ENCODE data around the gene IL18RAP.

IL18RAP gene

DNA sequence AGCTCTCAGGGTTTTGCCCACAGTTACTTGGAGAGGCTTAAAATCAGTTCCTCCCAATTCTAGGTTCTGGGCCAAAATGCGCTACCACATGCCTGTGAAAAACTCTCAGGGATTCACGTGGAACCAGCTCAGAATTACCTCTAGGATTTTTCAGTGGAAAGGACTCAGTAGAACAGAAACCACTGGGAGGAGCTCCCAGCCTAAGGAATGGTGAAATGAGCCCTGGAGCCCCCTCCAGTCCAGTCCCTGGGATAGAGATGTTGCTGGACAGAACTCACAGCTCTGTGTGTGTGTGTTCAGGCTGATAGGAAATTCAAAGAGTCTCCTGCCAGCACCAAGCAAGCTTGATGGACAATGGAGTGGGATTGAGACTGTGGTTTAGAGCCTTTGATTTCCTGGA is 29.0 kb downstream of the IL18RAP start:
- Histone ChIP-seq H4K20me1 (no peaks in the 10 kb centered on the region), H3K27me3 (no peaks in the 10 kb centered on the region), H3K4me2 (no peak overlapping the region), H3K4me1 (peaks cover 20% of the 10 kb centered on the region), H3K9me3 (peaks cover 4% of the 10 kb centered on the region; the same call in 1 of the 2 replicates), H3K9ac (no peak overlapping the region), H3K36me3 (no peaks in the 10 kb centered on the region), H3K27ac (no peak overlapping the region), H3K4me3 (no peak overlapping the region)
- TF ChIP-seq Cebpa-rat (IDR thresholded peaks at IDR 0.05) = no peak

DNA sequence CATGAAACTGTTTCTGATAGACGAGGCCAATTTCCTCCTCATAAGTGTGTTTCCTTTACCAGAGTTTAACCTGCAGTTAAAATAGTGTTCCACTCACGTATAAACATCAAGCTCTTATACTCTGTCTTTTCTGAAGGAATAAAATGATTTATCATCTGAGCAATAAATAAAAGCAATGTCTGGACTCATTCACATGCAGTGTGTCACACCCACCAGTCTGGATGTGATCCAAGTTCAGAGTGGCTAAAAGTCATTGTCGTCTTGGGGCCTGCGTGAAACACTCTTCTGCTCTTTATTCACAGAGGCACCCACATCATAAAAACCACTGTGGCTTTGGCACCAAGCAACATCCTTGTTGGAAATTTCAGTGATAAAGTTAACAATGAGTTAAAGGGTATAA is 30.5 kb downstream of the IL18RAP start:
- H3K9ac ChIP-seq = no peak overlapping the region
- H4K20me1 ChIP-seq = no peaks in the 10 kb centered on the region
- peaks cover 20% of the 10 kb centered on the region for H3K4me1 ChIP-seq
- no peak overlapping the region for H3K4me2 ChIP-seq
- no peak overlapping the region for H3K4me3 ChIP-seq
- no peaks in the 10 kb centered on the region for H3K36me3 ChIP-seq
- H3K9me3 ChIP-seq = peaks cover 4% of the 10 kb centered on the region; the same call in 1 of the 2 replicates
- H3K27me3 ChIP-seq = no peaks in the 10 kb centered on the region
- no peak for TF ChIP-seq Cebpa-rat (IDR thresholded peaks at IDR 0.05)
- no peak overlapping the region for H3K27ac ChIP-seq

DNA sequence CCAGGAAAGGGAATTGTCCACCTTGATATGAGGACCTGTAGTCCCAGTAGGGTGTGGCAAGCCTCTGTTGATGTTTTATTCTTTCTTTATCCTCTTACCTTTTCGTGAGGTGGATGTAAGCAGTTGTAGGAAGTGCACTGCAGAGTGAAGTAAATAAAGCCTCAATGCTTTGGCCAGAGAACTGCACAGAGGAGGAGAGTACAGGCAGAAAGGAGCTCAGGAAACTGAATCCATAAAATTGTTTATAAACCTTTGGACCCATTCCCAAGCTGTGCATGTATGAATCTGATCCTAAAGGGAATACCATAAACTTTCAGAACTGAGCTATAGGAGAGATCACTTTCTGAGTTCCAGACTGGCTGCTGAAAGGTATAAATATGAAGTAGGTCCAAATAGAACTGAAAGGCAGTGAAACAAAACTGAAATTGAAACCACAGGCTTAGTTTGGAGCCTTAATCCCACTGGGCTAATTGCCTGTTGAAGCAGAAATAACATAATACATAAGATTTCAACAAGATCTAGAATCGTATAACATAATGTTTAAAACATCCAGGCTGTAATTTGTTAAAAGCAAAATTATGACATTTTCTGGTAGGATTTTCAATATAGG is 32.2 kb downstream of the IL18RAP start:
- Histone ChIP-seq H3K4me3 (no peak overlapping the region), H3K4me2 (peak overlapping the region; percentile 39), H3K9ac (no peak overlapping the region)

DNA sequence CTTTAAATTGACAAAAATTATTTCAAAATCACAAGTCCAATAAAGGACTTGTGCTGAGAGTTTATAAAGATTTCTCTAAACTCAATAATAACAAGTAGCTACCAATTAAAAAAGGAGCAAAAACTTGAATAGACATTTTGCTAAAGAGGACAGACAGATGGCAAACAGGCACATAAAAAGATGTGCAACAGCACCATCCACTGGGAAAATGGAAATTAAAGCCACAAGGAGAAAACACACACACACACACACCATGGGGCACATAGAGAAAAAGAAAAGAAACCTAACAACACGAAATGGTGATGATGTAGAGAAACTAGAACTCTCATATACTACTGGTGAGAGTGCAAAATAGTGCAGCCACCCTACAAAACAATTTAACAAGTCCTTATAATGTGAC is 37.5 kb downstream of the IL18RAP start:
- no peak overlapping the region for H3K27ac ChIP-seq

More for the DNA sequence above, 32.2 kb downstream of the IL18RAP start:
- no peak for TF ChIP-seq Cebpa-rat (IDR thresholded peaks at IDR 0.05)
- Histone ChIP-seq H3K27ac (no peak overlapping the region), H3K9me3 (peaks cover 4% of the 10 kb centered on the region; the same call in 1 of the 2 replicates), H3K36me3 (no peaks in the 10 kb centered on the region), H3K27me3 (no peaks in the 10 kb centered on the region), H4K20me1 (no peaks in the 10 kb centered on the region), H3K4me1 (peaks cover 20% of the 10 kb centered on the region)

DNA sequence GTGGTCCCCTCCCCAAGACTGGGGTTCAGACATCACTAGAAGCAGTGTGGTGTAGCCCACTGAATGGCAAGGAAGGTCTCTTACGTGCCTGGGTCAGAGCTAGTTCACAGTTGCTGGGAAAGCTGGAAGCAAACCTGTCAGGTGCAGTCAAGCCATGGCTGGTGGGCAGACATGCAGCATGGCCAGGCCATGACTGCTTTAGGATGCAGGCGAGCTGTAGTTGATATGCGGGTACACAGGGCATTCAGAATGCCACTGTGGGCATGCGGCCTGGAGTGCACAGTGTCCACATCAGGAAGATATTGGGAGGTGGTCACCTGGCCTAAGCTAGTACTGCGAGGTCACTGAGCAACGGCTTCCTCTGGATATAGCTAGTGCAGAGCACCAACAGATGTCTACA is 38.2 kb downstream of the IL18RAP start:
- H3K27me3 ChIP-seq = no peaks in the 10 kb centered on the region
- no peak overlapping the region for H3K27ac ChIP-seq
- no peak for TF ChIP-seq Cebpa-rat (IDR thresholded peaks at IDR 0.05)
- H3K4me2 ChIP-seq = no peak overlapping the region
- H3K9me3 ChIP-seq = no peaks in the 10 kb centered on the region
- no peaks in the 10 kb centered on the region for H3K36me3 ChIP-seq
- no peaks in the 10 kb centered on the region for H3K4me1 ChIP-seq
- H4K20me1 ChIP-seq = no peaks in the 10 kb centered on the region
- H3K4me3 ChIP-seq = no peak overlapping the region
- no peak overlapping the region for H3K9ac ChIP-seq

More for the DNA sequence above, 37.5 kb downstream of the IL18RAP start:
- Histone ChIP-seq H4K20me1 (no peaks in the 10 kb centered on the region), H3K4me3 (no peak overlapping the region), H3K9me3 (peaks cover 4% of the 10 kb centered on the region; the same call in 1 of the 2 replicates), H3K4me1 (no peaks in the 10 kb centered on the region), H3K4me2 (no peak overlapping the region), H3K36me3 (no peaks in the 10 kb centered on the region), H3K9ac (no peak overlapping the region), H3K27me3 (no peaks in the 10 kb centered on the region)
- no peak for TF ChIP-seq Cebpa-rat (IDR thresholded peaks at IDR 0.05)

DNA sequence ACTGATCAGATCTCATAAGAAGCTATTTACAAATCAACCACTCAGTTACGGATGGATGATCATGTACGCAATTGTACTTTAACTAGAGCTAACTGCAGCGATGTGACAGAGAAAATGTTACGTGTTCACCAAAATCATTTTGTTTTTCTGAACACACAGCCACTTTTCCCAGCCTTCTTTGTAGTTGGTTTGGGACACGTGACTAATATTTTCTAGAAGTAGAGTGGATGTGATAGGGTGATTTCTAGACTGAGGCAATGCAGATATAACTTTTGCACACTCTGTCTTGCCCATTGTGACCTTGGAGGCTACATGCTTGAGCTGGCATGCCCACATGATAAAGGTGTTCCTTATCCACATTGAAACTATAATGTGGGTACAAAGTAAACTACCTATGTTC is 40.2 kb downstream of the IL18RAP start:
- Histone ChIP-seq H3K4me3 (no peak overlapping the region), H3K36me3 (no peaks in the 10 kb centered on the region), H3K4me2 (no peak overlapping the region), H4K20me1 (no peaks in the 10 kb centered on the region), H3K9me3 (no peaks in the 10 kb centered on the region), H3K27me3 (no peaks in the 10 kb centered on the region), H3K27ac (no peak overlapping the region), H3K9ac (no peak overlapping the region), H3K4me1 (peaks cover under 1% of the 10 kb centered on the region; the same call in 1 of the 2 replicates)
- no peak for TF ChIP-seq Cebpa-rat (IDR thresholded peaks at IDR 0.05)

DNA sequence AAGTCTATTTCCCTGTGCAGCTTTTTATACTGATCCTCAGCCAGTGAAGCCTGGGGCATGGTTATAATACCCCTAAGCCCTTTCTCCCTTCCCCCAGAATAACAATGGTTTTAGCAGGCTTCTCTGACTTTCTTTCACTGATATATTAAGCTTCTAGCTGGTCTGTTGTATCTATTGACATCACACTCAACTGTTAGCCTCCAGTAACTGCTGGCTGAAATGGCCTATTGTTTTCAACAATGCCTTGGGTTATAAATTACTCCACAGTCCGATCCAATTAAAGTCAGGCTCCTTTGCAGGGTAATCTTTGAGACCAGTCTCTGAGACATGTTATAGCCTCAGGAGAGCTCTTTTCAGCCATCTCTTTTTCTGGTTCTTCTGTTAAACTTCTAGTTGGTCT is 47.2 kb downstream of the IL18RAP start:
- Histone ChIP-seq H3K9me3 (no peaks in the 10 kb centered on the region; the same call in 1 of the 2 replicates), H3K4me1 (peaks cover 6% of the 10 kb centered on the region; the same call in 1 of the 2 replicates)

DNA sequence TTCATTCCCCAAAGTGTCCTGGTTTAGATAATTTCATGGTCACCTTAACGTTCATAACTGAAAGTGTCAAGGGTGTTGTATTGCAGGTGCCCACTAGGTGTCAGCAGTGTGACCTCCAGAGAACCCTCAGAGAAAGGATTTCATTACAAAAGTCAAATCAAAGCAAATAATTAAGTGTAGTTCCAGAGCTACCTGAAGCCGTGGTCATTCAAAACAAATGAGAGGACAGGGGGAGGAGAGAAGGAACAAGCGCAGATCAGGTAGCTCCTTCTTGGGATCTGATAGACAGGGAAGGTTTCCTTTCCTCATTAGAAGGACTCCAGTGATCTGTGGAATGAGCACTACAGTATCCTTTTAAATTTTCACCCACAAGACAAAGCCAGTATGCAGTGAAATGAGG is 50.1 kb downstream of the IL18RAP start, which contains the start of gene SLC9A4:
Gene SLC9A4, plus strand, starts transcription at position 207 of the 400 bp plus-strand sequence. CDS start 534 bp downstream, outside the sequence.
- TF ChIP-seq Cebpa-rat (IDR thresholded peaks at IDR 0.05) = no peak
- Histone ChIP-seq H3K4me1 (peaks cover 6% of the 10 kb centered on the region; the same call in 1 of the 2 replicates), H3K9me3 (no peaks in the 10 kb centered on the region; the same call in 1 of the 2 replicates), H3K27ac (no peak within 1 kb of the TSS), H4K20me1 (no peaks in the 10 kb centered on the region), H3K9ac (no peak within 1 kb of the TSS), H3K36me3 (no peaks in the 10 kb centered on the region), H3K27me3 (no peaks in the 10 kb centered on the region), H3K4me2 (no peak within 1 kb of the TSS), H3K4me3 (no peak within 1 kb of the TSS)

More for the DNA sequence above, 47.2 kb downstream of the IL18RAP start:
- no peaks in the 10 kb centered on the region for H3K27me3 ChIP-seq
- H3K4me2 ChIP-seq = no peak overlapping the region
- TF ChIP-seq Cebpa-rat (IDR thresholded peaks at IDR 0.05) = no peak
- H3K36me3 ChIP-seq = no peaks in the 10 kb centered on the region
- H4K20me1 ChIP-seq = no peaks in the 10 kb centered on the region
- H3K4me3 ChIP-seq = no peak overlapping the region
- no peak overlapping the region for H3K27ac ChIP-seq
- no peak overlapping the region for H3K9ac ChIP-seq

DNA sequence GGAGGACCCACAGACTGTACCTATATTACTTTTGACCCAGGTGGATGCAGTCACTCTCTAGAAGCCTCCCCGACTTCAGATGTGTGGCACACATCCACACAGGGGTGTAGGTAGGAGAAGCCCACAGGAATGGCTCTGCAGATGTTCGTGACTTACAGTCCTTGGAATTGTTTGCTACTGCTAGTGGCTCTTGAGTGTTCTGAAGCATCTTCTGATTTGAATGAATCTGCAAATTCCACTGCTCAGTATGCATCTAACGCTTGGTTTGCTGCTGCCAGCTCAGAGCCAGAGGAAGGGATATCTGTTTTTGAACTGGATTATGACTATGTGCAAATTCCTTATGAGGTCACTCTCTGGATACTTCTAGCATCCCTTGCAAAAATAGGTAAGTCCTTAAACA is 50.7 kb downstream of the IL18RAP start:
- Histone ChIP-seq H3K27me3 (no peaks in the 10 kb centered on the region), H3K4me3 (no peak overlapping the region), H3K27ac (no peak overlapping the region), H3K36me3 (no peaks in the 10 kb centered on the region), H3K4me2 (no peak overlapping the region), H3K9me3 (no peaks in the 10 kb centered on the region; the same call in 1 of the 2 replicates), H3K4me1 (peaks cover under 1% of the 10 kb centered on the region; the same call in 1 of the 2 replicates), H4K20me1 (no peaks in the 10 kb centered on the region), H3K9ac (no peak overlapping the region)
- no peak for TF ChIP-seq Cebpa-rat (IDR thresholded peaks at IDR 0.05)

DNA sequence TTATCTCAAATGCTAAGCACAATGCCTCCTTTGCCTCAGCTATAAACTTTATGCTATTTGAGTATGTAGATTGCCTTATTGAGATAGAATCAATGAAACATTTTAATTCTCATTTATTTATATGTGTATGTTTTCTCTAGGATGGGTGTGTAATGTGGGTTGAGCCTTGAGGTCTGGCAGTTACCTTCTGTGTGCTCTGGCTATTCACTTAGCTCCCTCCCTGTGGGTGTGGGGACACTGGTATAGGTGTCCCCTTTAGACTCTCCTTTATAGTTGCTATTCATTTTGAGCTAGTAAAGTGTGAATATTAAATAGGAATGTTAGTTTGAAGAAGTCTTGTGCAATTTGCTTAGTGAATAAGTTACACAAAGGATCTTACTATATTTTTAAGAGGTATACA is 51.8 kb downstream of the IL18RAP start:
- H3K27me3 ChIP-seq = no peaks in the 10 kb centered on the region
- H3K9me3 ChIP-seq = no peaks in the 10 kb centered on the region
- H3K36me3 ChIP-seq = no peaks in the 10 kb centered on the region
- no peaks in the 10 kb centered on the region for H3K4me1 ChIP-seq
- H3K4me3 ChIP-seq = no peak overlapping the region
- no peak overlapping the region for H3K9ac ChIP-seq
- no peak for TF ChIP-seq Cebpa-rat (IDR thresholded peaks at IDR 0.05)
- no peaks in the 10 kb centered on the region for H4K20me1 ChIP-seq
- H3K4me2 ChIP-seq = no peak overlapping the region
- no peak overlapping the region for H3K27ac ChIP-seq
